NCI-H2081 treated with DMSO at 0.1 percent for 48 hours (cell line): Measurements from ENCODE around the gene TESMIN.

Experiments used
- DNase-seq: peaks from one replicate; lab custom pipeline; 2025; lab: John Stamatoyannopoulos, UW

The TESMIN gene

DNA sequence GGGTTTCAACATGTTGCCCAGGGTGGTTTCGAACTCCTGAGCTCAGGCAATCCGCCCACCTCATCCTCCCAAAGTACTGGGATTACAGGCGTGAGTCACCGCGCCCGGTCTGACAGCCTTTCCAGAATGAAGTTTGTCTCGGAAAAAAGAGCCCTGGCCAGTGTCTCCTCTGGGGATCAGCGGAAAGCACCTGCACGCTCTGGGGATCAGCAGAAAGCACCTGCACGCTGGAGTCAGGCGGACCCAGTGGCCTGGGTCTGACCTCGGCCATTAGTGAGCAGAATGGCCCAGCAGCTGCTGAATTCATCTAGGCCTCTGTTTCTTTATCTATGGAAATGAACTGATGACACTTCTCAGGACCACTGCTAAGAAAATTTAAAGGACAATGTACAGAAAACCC lies 10.5 kb upstream of the TESMIN start:
- no peak for DNase-seq

DNA sequence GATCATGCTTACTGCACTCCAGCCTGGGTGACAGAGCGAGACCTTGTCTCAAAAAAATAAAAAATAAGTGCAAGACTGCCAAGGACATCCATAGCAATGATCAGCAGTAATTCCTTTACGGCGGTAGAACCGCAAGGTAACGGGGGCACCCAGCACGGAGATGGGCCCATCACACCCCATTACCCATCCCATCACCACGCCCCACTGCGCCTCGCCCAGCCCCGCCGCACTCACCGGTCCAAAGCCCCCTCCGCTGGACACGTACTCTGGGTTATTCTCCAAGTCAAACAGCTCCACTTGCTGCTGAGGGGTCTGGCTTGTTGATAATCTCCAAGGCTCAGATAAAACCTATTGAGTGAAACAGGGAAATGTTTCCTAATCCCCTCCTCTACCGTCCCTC lies 8.7 kb upstream of the TESMIN start:
- DNase-seq: no peak

DNA sequence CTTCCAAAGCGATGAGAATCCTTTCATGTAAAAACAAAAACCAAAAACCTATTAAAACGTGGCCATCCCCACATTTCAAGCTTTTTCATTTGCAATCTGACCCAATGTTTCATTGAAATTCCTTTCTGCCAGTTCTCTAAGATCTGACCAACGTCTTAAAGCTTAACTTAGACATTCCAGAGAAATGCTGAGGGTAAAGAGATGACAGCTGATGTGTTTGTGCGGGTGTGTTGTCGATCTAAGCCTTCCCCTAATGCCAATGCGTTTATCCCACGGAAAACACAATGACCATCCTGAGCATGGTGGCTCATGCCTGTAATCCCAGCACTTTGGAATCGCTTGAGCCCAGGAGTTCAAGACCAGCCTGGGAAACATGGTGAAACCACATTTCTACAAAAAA lies 6.4 kb upstream of the TESMIN start:
- DNase-seq: no peak

DNA sequence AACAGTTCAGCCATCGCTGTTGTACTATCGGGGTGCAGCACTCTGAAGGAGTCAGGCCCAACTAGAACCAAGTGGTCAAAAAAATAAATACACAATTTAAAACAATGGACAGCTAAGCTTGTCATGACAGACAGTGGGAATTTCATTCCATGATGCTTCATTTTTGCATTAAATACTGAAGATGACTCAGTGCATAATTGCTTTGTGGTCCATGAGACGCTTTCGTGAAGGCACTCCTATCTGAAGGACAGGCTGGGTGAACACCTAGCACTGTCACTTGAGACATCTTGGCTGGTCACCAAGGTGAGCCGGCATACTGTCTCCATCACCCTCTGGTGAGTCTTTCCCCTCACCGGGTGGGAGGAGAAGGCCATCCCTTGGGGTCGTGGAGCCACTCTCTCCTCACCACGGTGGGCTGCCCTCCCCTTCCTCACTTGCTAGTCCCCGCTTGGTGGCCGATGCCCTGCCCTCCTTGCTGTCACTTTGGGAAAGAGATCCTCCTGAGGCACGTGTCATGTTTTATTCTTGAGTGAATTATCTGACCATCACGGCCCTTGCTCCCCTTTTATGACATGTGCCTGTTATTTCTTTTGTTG lies 4.9 kb upstream of the TESMIN start:
- no peak for DNase-seq

DNA sequence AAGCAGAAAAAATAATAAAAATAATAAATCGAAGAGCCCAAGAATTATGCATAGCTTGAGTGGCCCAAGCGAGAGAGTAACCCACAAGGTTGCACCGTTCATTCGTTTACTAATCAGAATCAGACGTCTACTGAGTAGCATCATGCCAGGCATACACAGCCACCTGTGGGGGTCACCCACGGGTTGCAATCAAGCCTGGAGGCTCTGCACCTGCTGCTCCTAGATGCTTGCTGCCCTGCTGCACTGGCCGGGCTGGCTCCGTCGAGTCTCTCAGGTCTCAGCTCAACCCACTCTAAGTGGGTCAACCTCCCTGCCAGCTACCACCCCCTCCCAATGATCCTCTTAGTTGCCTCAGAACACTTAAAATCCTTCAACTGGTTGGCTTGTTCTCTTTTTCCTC lies 2.0 kb upstream of the TESMIN start:
- no peak for DNase-seq

DNA sequence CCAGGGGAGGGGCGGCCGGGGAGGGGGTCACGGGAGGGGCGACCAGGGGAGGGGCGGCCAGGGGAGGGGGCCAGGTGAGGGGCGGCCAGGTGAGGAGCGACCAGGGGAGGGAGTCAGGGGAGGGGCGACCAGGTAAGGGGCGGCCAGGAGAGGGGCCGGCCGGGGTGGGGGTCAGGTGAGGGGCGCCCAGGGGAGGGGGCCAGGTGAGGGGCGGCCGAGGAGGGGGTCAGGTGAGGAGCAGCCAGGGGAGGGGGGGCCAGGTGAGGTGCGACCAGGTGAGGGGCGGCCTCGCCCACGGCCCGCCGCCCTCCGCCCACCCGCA lies 355 bp downstream of the TESMIN start:
- no peak for DNase-seq

DNA sequence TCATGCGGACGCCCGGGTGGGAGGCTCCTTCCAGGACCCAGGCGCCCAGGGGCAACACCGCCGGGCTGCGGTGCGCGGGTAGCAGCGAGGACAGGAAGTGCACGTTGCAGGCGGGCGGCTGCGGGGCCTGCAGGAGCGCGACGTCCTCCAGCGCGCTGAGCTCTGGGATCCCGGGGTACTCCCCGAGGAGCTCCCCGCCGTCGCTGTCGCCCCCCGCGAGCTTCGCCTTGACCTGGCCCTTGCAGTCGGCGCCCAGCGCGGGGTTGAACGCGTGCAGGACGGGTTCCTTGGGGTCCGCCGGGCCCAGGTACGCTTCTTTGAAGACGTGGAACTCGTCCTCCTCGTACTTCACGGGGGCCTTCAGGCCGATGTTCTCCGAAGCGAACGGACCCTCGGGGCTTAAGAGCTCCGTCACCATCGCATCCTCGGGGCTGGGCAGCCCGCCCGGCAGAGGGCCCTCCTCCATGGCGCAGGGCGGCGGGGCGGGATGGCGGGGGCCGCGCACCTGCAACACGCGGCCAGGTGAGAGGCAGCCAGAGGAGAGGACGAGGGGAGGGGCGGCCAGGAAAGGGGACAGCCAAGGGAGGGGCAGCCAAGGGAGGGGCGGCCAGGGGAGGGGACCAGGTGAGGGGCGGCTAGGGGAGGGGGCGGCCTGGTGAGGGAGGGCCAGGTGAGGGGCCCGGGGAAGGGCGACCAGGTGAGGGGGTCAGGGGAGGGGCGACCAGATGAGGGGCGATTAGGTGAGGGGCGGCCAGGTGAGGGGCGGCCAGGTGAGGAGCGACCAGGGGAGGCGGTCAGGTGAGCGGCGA lies 921 bp downstream of the TESMIN start:
- DNase-seq: no peak

DNA sequence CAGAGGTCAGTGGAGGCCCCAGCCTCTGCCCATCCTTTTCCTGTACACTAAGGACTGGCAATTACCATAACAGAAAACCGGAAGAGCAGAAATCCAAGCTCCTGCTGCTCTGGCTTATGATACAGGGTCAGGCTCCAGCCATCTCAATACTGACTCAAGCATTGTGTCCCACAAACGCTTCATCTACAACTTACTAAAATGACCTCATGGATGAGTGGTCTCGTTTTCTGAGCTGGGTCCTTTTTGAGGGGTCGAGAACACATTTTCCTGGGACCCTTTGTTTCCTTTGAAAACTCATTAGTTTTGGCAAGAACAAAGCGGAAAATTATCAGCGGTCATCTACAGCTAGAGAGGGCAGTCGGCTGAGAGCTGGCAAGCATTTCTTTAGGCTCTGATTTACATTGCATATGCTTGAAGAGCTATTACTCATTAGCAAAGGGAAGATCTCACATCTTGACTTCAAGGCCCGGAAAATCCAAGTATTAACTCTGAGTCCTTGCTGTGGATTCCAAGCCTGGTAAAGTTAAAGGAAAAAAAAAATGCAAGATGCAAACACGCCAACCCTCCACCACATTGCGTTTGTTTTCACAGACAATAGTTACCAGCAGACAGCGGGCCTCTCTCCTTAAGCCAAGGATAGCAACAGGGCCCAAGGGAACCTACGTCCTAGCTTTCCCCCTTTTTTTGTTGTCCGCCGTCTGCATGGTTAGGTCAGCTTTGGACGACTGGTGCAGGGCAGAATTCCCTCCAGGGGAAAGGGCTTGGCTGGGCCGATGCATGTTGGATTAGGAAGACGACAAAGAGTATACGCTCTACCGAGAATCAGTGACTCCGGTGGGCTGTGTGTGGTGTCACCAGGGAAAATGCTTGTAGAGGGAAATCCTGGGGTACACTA lies 1.8 kb downstream of the TESMIN start:
- no peak for DNase-seq

DNA sequence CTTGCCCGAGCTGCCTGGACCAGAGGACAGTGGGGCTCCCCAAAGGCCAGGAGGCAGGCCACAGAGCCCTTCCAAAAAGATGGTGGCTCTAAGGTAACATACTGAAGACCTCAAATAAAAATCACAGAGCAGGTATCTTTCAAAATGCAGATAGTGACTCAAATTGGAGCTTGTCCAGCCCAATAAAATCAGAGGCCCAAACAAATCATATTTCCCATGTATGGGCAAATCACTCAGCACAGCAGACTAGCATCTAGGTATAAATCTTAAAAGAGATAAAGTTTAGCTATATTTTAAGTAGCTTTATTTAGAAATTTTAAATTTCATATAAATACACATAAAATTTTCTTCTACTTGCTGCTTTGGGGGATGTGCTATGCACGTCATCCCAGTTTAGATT lies 3.3 kb downstream of the TESMIN start:
- DNase-seq: no peak

DNA sequence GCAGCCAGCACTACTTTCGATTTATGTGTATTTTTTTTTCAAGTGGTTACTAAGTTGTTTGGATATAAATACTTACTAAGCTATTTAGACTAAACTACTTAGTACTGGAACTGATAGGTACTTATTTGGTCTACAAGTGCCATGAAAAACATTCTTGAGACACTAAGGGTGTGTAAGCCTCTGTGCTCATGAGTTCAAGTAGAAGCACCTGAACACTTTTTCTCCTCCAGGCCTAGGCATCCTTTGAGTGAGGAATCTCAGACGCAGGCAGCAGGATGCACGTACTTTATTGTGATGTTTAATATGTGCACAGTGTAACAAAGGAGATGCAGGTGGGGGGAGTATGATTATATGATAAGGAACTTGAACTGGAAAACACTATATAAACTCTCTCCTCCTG lies 7.8 kb downstream of the TESMIN start:
- DNase-seq: no peak

DNA sequence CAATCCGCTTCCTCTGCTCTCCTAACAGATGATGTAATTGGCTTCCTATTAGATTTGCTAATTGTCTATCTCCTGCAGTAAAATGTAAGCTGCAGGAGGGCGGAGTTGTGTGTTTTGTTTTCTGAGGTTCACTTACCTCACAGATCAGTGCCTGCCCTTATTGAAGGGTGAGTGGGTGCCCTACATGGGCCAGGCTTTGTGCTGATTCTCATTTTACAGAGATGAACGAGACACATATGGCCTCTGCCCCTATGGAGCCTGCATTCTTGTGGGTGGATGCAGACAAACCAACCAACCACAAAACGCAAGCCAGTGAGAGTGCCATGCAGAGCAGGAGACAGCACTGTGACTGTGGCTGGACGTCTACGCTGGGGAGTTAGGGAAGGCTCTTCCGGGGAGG lies 9.9 kb downstream of the TESMIN start:
- DNase-seq: no peak

DNA sequence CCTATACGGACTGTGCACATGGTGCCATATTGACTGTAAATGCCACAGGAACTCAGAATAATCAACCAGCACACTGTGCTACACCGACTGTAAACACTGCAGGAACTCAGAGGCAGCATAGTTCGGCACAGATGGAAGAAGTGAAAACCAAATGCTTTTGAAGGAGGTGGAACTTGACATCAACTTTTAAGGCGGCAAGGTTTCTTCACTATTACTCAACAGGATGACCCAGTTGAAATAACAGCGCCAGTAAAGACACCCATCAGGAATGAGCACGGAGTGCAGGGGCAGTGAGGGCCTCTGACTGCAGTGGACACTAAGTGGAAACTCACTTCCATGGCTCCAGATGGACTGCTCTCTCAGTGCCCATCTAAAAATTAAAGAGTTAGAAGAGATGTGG lies 15.7 kb downstream of the TESMIN start:
- no peak for DNase-seq

DNA sequence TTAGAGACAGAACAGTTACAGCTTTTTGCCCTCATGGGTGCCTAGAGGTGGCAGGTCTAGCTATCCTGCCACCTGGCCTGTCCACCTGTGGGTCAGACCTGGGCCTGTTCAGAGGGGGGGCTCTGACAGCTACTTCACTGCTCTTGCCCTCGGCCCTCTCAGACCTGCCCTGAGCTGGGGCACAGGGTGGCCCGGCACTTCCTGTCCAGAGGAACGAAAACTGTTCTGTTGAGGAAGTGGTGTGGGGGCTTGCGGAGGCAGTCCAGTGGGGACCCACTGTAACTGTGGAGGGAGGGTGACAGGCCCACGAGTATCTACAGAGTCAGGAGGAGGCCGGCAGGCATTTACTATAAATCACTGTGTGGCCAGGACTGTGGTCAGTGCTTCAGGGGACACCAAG lies 16.2 kb downstream of the TESMIN start:
- no peak for DNase-seq

DNA sequence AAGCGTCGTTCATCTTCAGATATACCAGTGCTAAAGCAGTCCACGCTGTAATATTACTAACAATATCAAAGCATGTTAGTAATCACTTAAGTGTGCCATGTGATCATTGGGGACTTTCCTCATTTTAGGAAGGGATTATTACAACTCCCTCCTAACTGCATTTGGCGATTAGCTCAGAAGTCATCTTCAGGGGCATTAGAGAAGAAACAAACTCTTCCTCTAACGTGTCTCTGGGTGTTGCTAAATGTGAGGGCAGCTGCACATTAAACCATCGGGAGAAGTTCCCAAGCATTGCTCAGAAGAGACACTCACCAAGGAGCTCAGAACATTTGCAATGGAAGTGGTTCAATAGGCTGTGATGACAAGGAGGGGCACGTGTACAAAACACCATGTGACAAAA lies 17.2 kb downstream of the TESMIN start:
- DNase-seq: no peak

DNA sequence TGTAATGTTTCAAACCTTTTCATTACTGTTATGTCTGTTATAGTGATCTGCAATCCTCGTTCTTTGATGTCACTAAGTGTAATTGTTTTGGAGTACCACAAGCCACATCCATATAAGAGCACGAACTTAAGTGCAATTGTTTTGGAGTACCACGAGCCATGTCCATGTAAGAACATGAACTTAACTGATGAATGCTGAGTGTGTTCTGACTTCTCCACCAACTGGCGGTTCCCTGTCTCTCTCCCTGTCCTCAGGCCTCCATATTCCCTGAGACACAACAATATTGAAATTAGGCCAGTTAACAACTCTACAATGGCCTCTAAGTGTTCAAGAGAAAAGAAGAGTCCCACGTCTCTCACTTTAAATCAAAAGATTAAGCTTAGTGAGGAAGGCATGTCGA lies 23.5 kb downstream of the TESMIN start:
- DNase-seq: no peak

DNA sequence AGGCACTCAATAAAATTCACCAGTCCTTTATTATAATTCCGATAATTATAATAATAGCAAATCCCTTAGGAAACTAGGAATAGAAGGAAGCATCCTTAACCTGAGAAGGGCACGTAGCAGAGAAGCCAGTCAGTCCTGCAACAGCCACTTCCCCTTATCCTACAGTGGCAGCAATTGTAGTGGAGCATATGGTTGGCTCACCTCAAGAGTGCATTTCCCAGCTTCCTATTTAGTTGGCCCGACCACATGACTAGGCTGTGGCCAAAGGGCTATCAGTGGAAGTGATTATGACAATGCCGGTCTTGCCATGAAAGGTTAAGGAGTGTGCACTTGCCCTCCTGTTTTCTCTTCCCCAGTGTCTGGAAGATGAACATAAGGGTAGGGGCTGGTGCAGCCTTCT lies 27.0 kb downstream of the TESMIN start:
- DNase-seq: no peak

DNA sequence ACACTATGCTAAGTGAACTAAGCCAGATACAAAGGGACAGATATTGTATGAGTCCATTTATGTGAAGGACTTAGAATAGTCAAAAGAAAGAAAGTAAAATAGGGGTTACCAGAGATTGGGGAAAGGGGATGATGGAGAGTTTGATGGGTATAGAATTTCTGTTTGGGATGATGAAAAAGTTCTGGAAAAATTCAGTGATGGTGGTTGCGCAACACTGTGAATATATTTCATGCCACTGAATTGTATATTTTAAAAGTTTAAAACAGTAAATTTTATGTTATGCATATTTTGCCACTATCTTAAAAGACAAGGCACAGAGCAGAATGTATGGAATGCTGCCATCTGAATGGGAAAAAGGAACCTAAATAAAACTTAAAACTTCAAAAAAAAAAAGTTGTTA lies 29.2 kb downstream of the TESMIN start:
- no peak for DNase-seq

DNA sequence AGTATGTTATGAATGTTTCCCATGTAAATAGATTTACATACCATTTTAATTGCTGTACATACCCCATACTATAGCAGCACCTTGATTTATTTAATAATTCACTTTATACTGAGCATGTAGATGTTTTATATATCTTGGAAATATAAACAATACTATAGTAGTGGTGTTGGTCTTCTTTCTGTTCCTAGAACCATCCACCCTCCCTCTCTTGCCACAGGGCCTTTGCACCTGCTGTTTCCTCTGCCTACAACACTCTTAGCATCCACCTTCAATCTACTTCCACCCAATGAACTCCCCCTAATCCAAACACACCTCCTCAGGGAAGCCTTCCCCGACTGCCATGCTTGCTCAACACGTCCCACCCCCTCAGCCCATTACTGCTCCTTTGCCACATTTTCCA lies 30.2 kb downstream of the TESMIN start:
- DNase-seq: no peak

DNA sequence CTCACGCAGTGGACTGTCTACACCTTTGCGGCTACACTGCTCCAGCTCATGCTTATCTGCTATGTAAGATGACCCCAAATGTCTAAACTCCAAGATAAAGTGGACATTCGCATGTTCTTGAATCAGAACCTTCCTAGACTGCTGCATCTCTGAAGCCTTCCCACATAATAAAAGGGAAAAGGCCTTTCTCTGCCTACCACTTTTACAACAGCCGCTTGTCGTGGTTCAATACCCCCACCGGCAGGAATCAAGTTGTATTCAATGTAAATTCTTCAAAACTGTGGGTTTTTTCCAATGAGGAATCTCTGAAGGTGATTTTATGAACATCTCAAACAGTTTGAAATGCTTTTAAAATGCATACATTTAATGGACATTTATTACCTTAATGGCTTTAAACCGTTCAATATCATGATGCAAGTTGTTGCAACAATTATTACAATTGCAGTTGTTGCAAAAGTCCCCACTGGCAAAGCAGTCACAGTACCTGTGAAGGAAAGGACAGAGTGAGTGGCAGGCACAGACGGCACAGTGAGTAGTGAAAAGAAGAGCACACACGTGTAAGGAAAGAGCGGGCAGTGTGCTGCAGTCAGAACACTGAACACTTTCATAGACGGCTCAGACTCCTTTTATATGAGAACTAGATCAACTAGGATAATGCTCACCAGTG lies 35.7 kb downstream of the TESMIN start:
- DNase-seq: no peak

DNA sequence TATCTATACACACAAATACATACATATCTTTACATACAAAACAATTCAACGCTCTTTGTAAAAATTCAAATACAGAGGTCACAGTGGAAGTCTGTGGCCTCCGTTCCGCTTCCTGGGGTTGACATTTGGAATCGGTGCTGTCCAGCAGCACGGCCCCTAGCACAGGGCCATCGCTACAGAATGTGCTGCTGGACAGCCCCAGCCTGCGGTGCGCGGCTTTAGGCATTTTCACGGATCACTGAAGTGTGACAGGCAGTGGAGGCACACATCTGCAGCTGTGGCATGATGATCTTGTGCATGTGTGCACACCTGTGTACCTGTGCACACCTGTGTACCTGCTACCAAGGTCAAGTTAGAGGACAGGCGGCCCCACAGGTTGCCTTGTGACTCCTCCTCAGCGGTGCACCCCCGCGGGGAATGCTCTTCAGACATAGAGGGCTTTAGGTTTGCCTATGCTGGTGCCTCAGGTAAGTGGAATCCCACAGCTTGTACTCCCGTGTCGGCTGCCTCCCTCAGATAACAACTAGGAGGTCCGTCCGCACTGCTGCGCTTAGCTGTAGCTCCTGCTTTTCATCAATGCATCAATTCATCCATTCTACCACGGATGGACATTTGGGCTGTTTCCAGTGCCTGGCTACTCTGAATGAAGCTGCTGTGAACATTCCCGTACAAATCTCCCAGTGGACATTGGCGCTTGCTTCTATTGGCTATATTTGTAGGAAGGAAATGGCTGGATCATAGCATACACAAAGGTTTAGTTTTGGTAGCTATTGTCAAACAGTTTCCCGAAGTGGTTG lies 37.1 kb downstream of the TESMIN start:
- no peak for DNase-seq

DNA sequence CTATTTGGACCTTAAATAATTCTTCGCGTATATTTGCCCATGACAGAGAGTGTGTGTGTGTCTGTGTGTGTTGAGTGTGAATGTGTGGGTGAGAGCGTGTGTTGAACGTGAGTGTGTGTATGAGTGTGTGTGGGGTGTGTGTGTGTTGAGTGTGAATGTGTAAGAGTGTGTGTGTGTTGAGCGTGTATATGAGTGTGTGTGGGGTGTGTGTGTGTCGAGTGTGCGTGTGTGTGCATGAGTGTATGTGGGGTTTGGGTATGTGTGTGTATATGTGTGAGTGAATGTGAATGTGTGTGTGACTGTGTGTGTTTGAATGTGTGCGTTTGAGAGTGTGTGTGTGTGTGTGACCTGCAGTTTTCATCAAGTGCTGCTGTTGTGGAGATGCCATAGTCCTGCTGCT lies 40.2 kb downstream of the TESMIN start:
- DNase-seq: no peak

DNA sequence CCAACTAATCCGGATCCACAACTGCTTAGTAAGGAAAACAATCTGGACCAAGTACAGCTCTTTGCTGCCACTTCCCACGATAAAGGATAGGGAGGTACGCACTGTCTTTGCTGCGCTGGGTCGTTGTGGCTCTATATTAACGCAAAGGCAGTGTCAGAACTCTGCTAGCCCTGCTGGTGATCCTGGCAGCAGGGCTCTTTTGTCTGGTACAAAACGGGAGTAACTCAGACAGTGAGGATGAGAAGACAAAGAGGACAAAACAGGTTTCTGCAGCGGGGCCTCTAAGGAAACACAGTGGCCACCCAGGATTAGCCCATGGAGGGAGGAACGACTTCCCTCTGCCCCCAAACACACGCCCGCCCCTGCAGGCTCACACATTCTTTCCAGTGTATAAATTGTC lies 40.9 kb downstream of the TESMIN start:
- no peak for DNase-seq
